Gastroesophageal sphincter (tissue), 4 donors: ENCODE measurements around the gene SMIM38. TPM values are rescaled to one million over a fixed set of nuclear protein-coding genes. Genes with fewer than 3 reads are reported as not detected.

Source experiments
- ATAC-seq: fragments of 150-250 bp; one replicate; pipeline ENCODE4 v1.9.1; 2016; ENCODE audit warnings: mild to moderate bottlenecking, moderate library complexity
- H3K27ac ChIP-seq, 4 donors: fragments of 200-600 bp; sonication (generic) in 3 of 4; 1 replicate in 3 of 4; 2 replicates in 1 of 4; pipeline ENCODE4 v1.5.1; 2016 to 2019
- H3K27me3 ChIP-seq: fragments of 200-600 bp; sonication (generic); one replicate; pipeline ENCODE4 v1.5.1; 2019
- H3K36me3 ChIP-seq, 2 donors: fragments of 200-600 bp; sonication (generic); one replicate each; pipeline ENCODE4 v1.5.1; 2019; ENCODE audit warnings: control low read depth in 1 of 2
- H3K4me1 ChIP-seq, 3 donors: fragments of 200-600 bp; sonication (generic); 1 replicate in 2 of 3; 2 replicates in 1 of 3; pipeline ENCODE4 v1.5.1; 2016 to 2019; ENCODE audit warnings: control low read depth in 2 of 3
- H3K4me3 ChIP-seq, 2 donors: fragments of 200-600 bp; sonication (generic); one replicate each; pipeline ENCODE4 v1.5.1; 2019; ENCODE audit warnings: mild to moderate bottlenecking in 1 of 2, moderate library complexity in 1 of 2
- H3K9me3 ChIP-seq, 3 donors: fragments of 200-600 bp; sonication (generic); one replicate each; pipeline ENCODE4 v1.5.1; 2017 to 2019; ENCODE audit warnings: control low read depth in 2 of 3
- EP300 ChIP-seq: sonication (generic); formaldehyde crosslinking; IDR thresholded peaks from one replicate; pipeline ENCODE4 v1.6.1; 2017; ENCODE audit warnings: antibody characterized with exemption, mild to moderate bottlenecking
- POLR2A ChIP-seq, 2 donors: fragments of 450-650 bp; IDR thresholded peaks; one replicate each; pipeline ENCODE4 v1.6.1; 2017; ENCODE audit warnings: antibody characterized with exemption in 2 of 2, mild to moderate bottlenecking in 2 of 2, moderate library complexity in 1 of 2
- POLR2AphosphoS5 ChIP-seq: sonication (generic); formaldehyde crosslinking; IDR thresholded peaks from one replicate; pipeline ENCODE4 v1.6.1; 2017; ENCODE audit warnings: antibody characterized with exemption
- WGBS, 2 donors: methylation state at CpG; one replicate each; pipeline ENCODE4 v1.1.5; 2018; ENCODE audit warnings: low coverage in 1 of 2; 5-methylcytosine and 5-hydroxymethylcytosine counted together
- total RNA-seq, 4 donors: library from RNA; depleted of rRNA; stranded (reverse); fragments of >200 nt; gene quantifications; one replicate each; pipeline ENCODE4 v1.1.0, GENCODE V29; 2016
- TF ChIP-seq, protein P1 (sequence below), 4 experiments: fragments of 200-600 bp in 2 of 4; fragments of 450-650 bp in 2 of 4; sonication (generic) in 1 of 4; IDR thresholded peaks; one replicate each; pipeline ENCODE4 v1.5.1; 2017 to 2019; ENCODE audit warnings: antibody characterized with exemption in 4 of 4, mild to moderate bottlenecking in 2 of 4, moderate library complexity in 2 of 4

The SMIM38 gene
- total RNA-seq, 4 donors from 2014 or later: 1.2 to 2.3 (median 1.3) TPM

DNA sequence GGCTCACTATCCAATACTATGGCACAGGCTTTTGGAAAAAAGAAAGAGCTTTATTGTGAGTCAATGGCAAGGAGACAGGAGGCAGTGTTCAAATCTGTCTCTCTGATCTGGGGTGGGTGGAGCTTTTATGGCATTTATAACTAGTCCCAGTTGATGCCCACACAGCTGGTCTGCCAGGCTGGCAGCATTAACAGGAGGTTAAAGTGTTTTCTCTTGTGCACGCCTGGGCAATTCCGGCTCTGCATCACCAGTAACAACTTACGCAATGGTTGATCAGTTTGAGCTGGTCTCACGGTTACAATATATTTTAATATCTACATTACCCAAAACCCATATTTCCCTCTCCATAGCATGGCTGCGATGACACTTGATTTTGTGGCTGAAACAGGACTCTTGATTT is 15.1 kb upstream of the SMIM38 start:
- H3K4me1 ChIP-seq: no peaks in the 10 kb centered on the region
- WGBS, 2 donors: 86 to 91% methylated on average over 4 to 5 of the region's 5 CpGs
- H3K36me3 ChIP-seq: peaks cover 0 to 74% of the 10 kb centered on the region in 2 donors
- TF ChIP-seq POLR2A (IDR thresholded peaks at IDR 0.05) (no peak), POLR2AphosphoS5 (no peak), EP300 (no peak)
- TF ChIP-seq, protein P1, sequence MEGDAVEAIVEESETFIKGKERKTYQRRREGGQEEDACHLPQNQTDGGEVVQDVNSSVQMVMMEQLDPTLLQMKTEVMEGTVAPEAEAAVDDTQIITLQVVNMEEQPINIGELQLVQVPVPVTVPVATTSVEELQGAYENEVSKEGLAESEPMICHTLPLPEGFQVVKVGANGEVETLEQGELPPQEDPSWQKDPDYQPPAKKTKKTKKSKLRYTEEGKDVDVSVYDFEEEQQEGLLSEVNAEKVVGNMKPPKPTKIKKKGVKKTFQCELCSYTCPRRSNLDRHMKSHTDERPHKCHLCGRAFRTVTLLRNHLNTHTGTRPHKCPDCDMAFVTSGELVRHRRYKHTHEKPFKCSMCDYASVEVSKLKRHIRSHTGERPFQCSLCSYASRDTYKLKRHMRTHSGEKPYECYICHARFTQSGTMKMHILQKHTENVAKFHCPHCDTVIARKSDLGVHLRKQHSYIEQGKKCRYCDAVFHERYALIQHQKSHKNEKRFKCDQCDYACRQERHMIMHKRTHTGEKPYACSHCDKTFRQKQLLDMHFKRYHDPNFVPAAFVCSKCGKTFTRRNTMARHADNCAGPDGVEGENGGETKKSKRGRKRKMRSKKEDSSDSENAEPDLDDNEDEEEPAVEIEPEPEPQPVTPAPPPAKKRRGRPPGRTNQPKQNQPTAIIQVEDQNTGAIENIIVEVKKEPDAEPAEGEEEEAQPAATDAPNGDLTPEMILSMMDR (IDR thresholded peaks at IDR 0.05): no peak
- H3K27me3 ChIP-seq: no peaks in the 10 kb centered on the region
- no peak overlapping the region for H3K27ac ChIP-seq
- no peak overlapping the region for H3K4me3 ChIP-seq
- peaks cover 0 to 3% (median 0%) of the 10 kb centered on the region in 3 donors for H3K9me3 ChIP-seq
- no peak for ATAC-seq

DNA sequence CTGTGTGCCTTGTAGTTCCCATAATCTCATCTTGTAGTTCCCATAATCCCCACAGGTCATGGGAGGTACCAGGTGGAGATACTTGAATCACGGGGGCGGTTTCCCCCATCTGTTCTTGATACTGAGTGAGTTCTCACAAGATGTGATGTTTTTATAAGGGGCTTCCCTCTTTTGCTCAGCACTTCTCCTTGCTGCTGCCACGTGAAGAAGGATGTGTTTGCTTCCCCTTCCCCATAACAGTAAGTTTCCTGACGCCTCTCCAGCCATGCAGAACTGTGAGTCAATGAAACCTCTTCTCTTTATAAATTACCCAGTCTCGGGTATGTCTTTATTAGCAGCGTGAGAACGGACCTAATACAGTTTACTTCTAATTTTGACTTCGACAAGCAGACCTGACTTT is 14.0 kb upstream of the SMIM38 start:
- Histone ChIP-seq H3K27ac (no peak overlapping the region), H3K4me1 (no peaks in the 10 kb centered on the region), H3K9me3 (peaks cover 0 to 14% (median 0%) of the 10 kb centered on the region in 3 donors), H3K36me3 (peaks cover 0 to 74% of the 10 kb centered on the region in 2 donors), H3K4me3 (no peak overlapping the region), H3K27me3 (no peaks in the 10 kb centered on the region)
- no peak for ATAC-seq
- TF ChIP-seq, protein P1 (IDR thresholded peaks at IDR 0.05): no peak
- no peak for TF ChIP-seq POLR2A (IDR thresholded peaks at IDR 0.05)
- no peak for TF ChIP-seq POLR2AphosphoS5
- TF ChIP-seq EP300: no peak
- 68 to 88% methylated on average over 7 to 8 of the region's 8 CpGs for WGBS, 2 donors

DNA sequence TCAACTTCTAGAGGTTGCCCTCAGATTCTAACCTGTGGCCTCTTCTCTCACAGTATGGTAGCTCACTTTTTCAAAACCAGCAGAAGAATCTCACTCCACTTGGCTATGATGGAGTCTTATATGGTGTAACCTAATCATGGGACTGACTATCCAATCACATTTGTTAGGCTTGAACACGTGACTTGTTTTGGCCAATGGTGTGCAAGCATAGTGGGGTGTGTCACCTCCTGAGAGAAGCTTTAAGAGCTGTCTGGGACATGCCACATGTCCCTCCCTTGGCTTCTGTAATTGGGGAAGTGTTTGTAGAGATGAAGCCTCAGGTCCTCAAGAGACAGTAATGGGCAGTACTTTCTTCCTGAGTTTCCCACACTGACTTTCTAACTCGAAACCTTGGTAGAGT is 12.8 kb upstream of the SMIM38 start:
- no peak for TF ChIP-seq POLR2AphosphoS5
- no peak for TF ChIP-seq POLR2A (IDR thresholded peaks at IDR 0.05)
- TF ChIP-seq EP300: no peak
- TF ChIP-seq, protein P1 (IDR thresholded peaks at IDR 0.05): no peak
- no peak overlapping the region for H3K4me3 ChIP-seq
- no peak for ATAC-seq
- H3K27me3 ChIP-seq: no peaks in the 10 kb centered on the region
- 90 to 94% methylated on average over 1 to 2 of the region's 2 CpGs for WGBS, 2 donors
- peaks cover 0 to 71% of the 10 kb centered on the region in 2 donors for H3K36me3 ChIP-seq
- no peak overlapping the region for H3K27ac ChIP-seq
- no peaks in the 10 kb centered on the region for H3K4me1 ChIP-seq
- H3K9me3 ChIP-seq: peaks cover 0 to 19% (median 0%) of the 10 kb centered on the region in 3 donors

- no peak overlapping the region for H3K4me3 ChIP-seq
- H3K27me3 ChIP-seq: no peaks in the 10 kb centered on the region
- H3K9me3 ChIP-seq: peaks cover 0 to 19% (median 0%) of the 10 kb centered on the region in 3 donors
- ATAC-seq: no peak
- H3K27ac ChIP-seq: no peak overlapping the region
- H3K4me1 ChIP-seq: no peaks in the 10 kb centered on the region
- WGBS, 2 donors: 67% methylated on average over 4 to 7 of the region's 7 CpGs
- peaks cover 0 to 71% of the 10 kb centered on the region in 2 donors for H3K36me3 ChIP-seq
- TF ChIP-seq POLR2A (IDR thresholded peaks at IDR 0.05): no peak
- TF ChIP-seq, protein P1 (IDR thresholded peaks at IDR 0.05): no peak
- no peak for TF ChIP-seq EP300
- no peak for TF ChIP-seq POLR2AphosphoS5
These were observed 11.3 kb upstream of the SMIM38 start for GRCh38 chr11:69144316-69145049.

DNA sequence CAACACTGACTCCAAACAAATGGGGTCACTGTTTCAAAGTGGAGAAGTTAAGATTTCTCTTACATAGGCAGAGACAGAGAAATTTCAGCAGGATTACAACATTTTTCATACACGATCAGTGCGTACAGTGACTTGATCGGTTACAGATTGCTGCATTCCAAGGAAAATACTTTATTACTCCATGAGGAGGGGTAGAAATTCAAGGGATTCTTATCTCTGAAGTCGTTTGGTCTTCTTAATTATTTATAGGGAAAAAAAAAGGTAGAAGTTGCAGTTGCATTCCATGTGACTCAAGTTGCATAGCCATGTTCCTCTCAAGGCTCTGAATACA is 10.7 kb upstream of the SMIM38 start:
- peaks cover 0 to 19% (median 0%) of the 10 kb centered on the region in 3 donors for H3K9me3 ChIP-seq
- no peak for ATAC-seq

More for the DNA sequence above, 10.7 kb upstream of the SMIM38 start:
- Histone ChIP-seq H3K27ac (no peak overlapping the region), H3K4me1 (no peaks in the 10 kb centered on the region), H3K4me3 (no peak overlapping the region), H3K27me3 (no peaks in the 10 kb centered on the region), H3K36me3 (peaks cover 0 to 73% of the 10 kb centered on the region in 2 donors)
- TF ChIP-seq POLR2AphosphoS5 (no peak), POLR2A (IDR thresholded peaks at IDR 0.05) (no peak), EP300 (no peak)
- TF ChIP-seq, protein P1 (IDR thresholded peaks at IDR 0.05): no peak
- WGBS, 2 donors: 66 to 77% methylated on average over 4 of the region's 4 CpGs
